DMS79 (cell line): Measurements from ENCODE around the gene KRTAP4-11.
"Not testable (repeated sequence)": the region's sequence is repeated elsewhere in the genome, so short reads cannot be mapped to it uniquely, and the experiment has no call there.

Experiments
- DNase-seq: peaks from one replicate; lab custom pipeline; 2025; lab: John Stamatoyannopoulos, UW

KRTAP4-11 gene

DNA sequence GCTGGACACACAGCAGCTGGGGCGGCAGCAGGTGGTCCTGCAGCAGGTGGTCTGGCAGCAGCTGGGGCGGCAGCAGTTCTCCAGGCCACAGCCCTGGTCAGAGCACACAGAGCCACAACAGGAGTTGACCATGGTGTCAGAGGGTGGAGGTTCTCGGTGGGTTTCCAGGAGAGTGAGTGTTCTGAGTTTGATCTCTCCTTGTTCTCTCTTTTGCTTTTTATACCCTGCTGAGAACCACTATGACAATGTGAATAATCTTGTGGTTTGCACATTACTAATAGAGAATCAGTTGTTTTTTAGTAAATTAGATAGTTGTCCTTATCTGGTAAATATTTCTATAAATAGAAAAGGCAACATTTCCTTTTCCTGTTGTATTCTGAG is 5.8 kb upstream of the KRTAP4-11 start, which contains the start of gene KRTAP4-12:
KRTAP4-12 (minus strand) TSS at position 192 of the 381 bp plus-strand sequence; CDS start at position 132, 60 bp downstream.
- DNase-seq: not testable (repeated sequence)

DNA sequence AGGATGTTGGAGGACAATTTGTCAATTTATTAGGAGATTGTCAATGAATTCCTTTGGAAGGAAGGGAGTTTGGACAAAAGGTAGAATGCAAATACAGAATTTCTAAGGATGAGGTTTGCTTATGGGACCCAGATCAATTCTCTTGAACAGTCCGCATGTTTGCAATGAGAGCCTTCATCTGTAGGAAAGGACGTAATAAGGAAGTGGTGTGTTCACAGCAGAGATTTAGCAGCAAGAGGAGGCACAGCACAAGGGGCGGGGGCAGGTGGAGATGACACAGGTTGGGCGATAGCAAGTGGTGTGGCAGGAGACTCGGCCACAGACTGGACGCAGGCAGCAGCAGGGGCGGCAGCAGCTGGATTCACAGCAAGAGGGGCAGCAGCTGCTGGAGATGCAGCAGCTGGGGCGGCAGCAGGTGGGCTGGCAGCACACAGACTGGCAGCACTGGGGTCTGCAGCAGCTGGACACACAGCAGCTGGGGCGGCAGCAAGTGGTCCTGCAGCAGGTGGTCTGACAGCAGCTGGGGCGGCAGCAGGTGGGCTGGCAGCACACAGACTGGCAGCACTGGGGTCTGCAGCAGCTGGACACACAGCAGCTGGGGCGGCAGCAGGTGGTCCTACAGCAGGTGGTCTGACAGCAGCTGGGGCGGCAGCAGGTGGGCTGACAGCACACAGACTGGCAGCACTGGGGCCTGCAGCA is 5.3 kb upstream of the KRTAP4-11 start:
- not testable (repeated sequence) for DNase-seq

DNA sequence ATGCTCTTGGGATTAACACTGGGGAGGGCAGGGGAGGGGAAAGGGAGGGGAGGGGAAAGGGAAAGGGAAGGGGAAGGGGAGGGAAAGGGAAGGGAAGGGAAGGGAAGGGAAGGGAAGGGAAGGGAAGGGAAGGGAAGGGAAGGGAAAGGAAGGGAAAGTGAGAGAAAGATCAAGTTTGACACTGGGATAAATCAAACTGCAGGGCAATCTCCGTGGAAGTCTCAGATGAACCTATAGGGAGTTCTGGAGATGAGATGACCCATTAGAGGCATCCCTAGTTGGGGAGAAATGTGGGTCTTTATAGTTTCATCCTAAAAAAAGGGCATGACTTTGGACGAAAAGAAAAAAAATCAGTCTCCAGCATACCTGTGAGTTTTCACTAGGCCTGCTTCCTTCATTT is 3.6 kb upstream of the KRTAP4-11 start:
- no peak for DNase-seq

GRCh38 chr17:41119696-41120690 is 1.8 kb upstream of the KRTAP4-11 start:
- not testable (repeated sequence) for DNase-seq

- DNase-seq: no peak
These were observed 548 bp upstream of the KRTAP4-11 start for GRCh38 chr17:41118721-41119120.

- no peak for DNase-seq
These were observed 1.9 kb downstream of the KRTAP4-11 start for GRCh38 chr17:41116297-41116696.

GRCh38 chr17:41111151-41111885 is 6.9 kb downstream of the KRTAP4-11 start:
- no peak for DNase-seq

DNA sequence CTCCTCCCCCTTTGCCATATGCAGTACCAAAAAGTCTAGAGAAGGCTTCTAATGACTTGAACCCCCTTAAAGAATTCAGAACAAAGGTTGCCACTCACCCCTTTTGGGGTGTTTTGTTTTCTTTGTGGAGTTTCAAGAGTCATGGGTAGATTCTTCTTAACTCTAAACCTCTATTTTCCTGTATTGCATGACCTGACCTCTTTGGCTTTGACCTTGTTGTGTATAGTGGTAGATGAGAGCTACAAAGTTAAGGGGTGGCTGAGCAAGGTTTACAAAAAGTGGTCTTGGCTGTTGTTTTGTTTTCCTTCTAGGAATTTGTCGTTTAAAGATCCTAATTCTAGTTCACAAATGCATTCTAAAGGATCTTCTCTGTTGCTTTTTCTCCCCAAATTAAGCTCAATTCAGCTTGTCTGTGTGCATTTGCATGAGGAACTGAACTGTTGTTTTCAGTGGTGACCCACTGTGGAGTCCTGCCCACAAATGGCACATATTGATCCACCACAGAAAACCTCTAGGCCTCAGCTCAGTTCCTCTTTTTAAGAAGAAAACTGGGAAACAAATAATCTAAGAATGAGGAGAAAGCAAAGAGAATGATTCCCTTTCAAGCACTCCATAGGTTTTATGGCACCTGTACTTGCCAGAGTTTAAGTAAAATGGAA is 9.3 kb downstream of the KRTAP4-11 start:
- not testable (repeated sequence) for DNase-seq

DNA sequence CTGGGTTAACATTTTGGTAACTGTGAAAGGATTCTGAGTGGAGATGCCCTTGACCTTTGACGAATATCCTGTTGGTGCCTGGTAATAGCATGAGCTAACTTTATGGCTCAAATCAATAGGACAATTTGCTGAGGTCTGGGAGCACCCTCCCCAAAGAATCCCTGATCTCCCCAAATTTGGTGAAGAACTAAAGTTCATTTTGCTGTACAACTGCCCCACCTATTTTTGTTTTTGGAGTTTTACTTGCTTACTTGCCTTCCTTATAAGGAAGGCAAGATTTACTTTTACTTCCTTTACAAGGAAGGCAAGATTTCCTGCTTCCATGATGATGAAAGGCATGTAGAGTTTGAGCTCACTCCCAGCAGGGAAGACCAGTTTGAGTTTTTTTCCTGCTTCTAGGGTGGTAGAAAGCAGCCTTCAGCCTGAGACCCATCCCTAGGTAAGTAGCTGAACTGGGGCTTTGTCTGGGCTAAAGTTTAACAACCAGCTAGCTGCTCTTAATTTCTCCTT is 10.2 kb downstream of the KRTAP4-11 start:
- DNase-seq: no peak

- not testable (repeated sequence) for DNase-seq
These were observed 12.8 kb downstream of the KRTAP4-11 start, which contains the start of gene KRTAP4-9 for GRCh38 chr17:41105347-41105746. Gene KRTAP4-9, plus strand, starts transcription at chr17:41105389. Its CDS starts 0 bp downstream, at chr17:41105389.

- DNase-seq: not testable (repeated sequence)
These were observed 13.7 kb downstream of the KRTAP4-11 start for GRCh38 chr17:41104386-41105038.

- no peak for DNase-seq
These were observed 14.3 kb downstream of the KRTAP4-11 start for GRCh38 chr17:41103896-41104295.

DNA sequence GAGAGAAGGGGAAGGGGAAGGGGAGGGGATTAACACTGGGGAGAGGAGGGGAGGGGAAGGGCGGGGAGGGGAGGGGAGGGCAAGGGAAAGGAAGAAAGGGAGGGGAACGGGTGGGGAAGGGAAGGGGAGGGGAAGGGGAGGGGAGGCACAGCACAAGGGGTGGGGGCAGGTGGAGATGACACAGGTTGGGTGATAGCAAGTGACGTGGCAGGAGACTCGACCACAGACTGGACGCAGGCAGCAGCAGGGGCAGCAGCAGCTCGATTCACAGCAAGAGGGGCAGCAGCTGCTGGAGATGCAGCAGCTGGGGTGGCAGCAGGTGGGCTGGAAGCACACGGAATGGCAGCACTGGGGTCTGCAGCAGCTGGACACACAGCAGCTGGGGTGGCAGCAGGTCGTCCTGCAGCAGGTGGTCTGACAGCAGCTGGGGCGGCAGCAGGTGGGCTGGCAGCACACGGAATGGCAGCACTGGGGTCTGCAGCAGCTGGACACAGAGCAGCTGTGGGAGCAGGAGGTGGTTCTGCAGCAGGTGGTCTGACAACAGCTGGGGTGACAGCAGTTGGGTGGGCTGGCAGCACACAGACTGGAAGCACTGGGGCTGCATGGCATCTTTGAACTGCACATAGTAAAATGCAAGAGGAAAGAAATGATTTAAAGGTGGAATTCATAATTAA is 16.4 kb downstream of the KRTAP4-11 start, which contains the start of gene KRTAP4-16:
KRTAP4-16 (minus strand) TSS at position 624 of the 674 bp plus-strand sequence; CDS start at position 624, 0 bp downstream.
- no peak for DNase-seq

- not testable (repeated sequence) for DNase-seq
These were observed 18.3 kb downstream of the KRTAP4-11 start for GRCh38 chr17:41099682-41100480.

DNA sequence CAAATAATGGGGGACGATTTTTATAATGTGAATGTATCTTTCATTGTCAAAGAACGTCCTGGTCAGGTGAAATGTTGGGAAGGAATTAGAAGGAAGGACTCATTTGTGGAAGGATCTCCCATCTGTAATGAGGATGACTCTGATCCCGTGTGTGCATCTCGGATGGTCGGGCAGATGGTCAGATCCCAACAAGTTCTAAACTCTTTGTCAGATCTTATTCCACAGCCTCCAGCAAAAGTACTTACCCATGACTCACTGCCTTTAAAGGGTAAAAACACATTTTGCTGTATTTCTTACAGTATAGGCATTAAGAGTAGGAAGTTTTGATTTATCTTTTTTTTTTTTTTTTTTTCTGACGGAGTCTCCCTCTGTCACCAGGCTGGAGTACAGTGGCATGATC is 19.7 kb downstream of the KRTAP4-11 start:
- DNase-seq: no peak

GRCh38 chr17:41098042-41098441 is 20.1 kb downstream of the KRTAP4-11 start, which contains the start of gene KRTAP4-8:
Gene KRTAP4-8, minus strand, starts transcription at chr17:41098142. Its CDS starts 58 bp downstream, at chr17:41098084.
- no peak for DNase-seq

GRCh38 chr17:41096055-41096454 is 22.1 kb downstream of the KRTAP4-11 start:
- no peak for DNase-seq

GRCh38 chr17:41088760-41089352 is 29.3 kb downstream of the KRTAP4-11 start:
- not testable (repeated sequence) for DNase-seq
